DND-41 (cell line): ENCODE data around the gene MEAK7.

Experiments
- EZH2 ChIP-seq: IDR thresholded peaks from 3 replicates; pipeline ENCODE4 v1.6.1; 2012; ENCODE audit warnings: borderline replicate concordance, low read depth, mild to moderate bottlenecking, moderate library complexity, low read length, inconsistent platforms; ENCODE audit not compliant: severe bottlenecking
- TF ChIP-seq, protein P1 (sequence below): IDR thresholded peaks from 2 replicates; pipeline ENCODE4 v1.5.1; 2012; ENCODE audit warnings: borderline replicate concordance, low read length, moderate library complexity, mild to moderate bottlenecking; ENCODE audit not compliant: poor library complexity, severe bottlenecking; ENCODE audit errors: extremely low read depth

DNA sequence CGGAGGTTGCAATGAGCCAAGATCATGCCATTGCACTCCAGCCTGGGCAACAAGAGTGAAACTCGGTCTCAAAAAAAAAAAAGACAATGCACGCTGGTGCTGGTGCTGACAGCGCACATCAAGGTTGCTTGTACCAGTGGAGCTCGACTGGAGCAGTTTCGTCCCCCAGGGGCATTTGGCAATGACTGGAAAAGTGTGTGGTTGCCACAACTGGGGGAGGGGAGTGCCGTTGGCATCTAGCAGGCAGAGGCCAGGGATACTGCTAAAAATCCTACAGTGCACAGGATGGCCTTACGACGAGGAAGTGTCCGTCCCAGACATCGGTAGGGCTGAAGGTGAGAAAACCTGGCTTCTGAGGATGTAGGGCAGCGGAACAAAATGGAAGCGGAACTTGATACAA, 2.4 kb downstream of the MEAK7 start:
- TF ChIP-seq, protein P1, sequence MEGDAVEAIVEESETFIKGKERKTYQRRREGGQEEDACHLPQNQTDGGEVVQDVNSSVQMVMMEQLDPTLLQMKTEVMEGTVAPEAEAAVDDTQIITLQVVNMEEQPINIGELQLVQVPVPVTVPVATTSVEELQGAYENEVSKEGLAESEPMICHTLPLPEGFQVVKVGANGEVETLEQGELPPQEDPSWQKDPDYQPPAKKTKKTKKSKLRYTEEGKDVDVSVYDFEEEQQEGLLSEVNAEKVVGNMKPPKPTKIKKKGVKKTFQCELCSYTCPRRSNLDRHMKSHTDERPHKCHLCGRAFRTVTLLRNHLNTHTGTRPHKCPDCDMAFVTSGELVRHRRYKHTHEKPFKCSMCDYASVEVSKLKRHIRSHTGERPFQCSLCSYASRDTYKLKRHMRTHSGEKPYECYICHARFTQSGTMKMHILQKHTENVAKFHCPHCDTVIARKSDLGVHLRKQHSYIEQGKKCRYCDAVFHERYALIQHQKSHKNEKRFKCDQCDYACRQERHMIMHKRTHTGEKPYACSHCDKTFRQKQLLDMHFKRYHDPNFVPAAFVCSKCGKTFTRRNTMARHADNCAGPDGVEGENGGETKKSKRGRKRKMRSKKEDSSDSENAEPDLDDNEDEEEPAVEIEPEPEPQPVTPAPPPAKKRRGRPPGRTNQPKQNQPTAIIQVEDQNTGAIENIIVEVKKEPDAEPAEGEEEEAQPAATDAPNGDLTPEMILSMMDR = no peak
- TF ChIP-seq EZH2 = no peak
